HG03457 (cell line): Measurements from ENCODE around the gene IRF8.
"Not testable (repeated sequence)": the region's sequence is repeated elsewhere in the genome, so short reads cannot be mapped to it uniquely, and the experiment has no call there.

Experiments used
- ATAC-seq: cut with Tn5 transposase; IDR thresholded peaks from one replicate; pipeline ENCODE4 v1.9.1; 2021; ENCODE audit warnings: moderate number of reproducible peaks; ENCODE audit not compliant: unreplicated experiment

IRF8 gene

GRCh38 chr16:85898521-85899442 lies at the start of gene IRF8:
Gene IRF8 (plus strand): TSS chr16:85899162. CDS start chr16:85903016, 3,854 bp downstream.
- ATAC-seq: no peak

GRCh38 chr16:85849388-85849787 lies 49.6 kb upstream of the IRF8 start:
- ATAC-seq: no peak

DNA sequence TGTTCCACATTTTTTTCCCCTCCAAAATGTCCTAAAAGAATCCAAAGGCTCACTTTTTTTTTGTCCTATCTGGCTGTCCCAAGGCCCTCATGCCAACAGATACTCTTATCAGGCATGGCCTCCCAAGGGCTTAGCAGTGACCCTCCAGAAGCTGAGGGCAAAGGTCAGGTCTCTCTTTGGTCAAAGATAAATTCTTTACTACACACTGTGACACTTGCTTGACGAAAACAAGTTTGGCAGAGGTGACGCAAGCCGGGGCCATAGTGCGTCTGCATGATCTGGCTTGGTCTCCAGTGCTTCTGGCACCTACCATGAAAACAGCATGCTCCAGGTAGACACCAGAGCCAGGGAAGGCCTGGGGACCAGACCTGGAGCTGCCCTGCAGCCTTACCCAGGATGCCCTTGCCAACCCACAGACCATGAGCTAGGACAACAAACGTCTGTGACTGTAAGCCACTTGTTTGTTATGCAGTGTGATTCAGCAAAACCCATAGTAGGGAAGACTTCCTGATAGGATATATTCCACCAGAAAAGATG lies 48.5 kb upstream of the IRF8 start:
- no peak for ATAC-seq

- no peak for ATAC-seq
Observed at GRCh38 chr16:85851034-85851785, 47.8 kb upstream of the IRF8 start.

- ATAC-seq: no peak
Observed at GRCh38 chr16:85853547-85854545, 45.1 kb upstream of the IRF8 start.

DNA sequence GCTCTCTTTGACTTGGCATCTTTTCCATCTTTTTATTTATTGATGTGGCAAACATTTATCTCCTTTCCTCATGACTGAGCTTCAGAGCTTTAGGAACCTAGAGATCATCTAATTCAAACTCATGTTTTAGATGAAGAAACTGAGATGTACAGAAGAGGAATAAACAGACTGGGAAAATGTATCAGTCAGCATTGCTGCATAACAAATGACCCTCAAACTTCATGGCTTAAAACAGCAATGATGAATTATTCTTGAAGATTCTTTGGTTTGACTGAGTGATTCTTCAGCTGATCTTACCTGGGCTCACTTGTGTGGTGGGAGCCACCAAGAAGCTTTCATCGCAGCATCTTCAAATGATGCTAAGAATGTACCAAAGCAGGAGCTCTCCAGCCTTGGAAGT lies 44.0 kb upstream of the IRF8 start:
- no peak for ATAC-seq

- ATAC-seq: no peak
Observed at GRCh38 chr16:85856079-85856478, 42.9 kb upstream of the IRF8 start.

- ATAC-seq: no peak
Observed at GRCh38 chr16:85856585-85856984, 42.4 kb upstream of the IRF8 start.

GRCh38 chr16:85857406-85857805 lies 41.6 kb upstream of the IRF8 start:
- no peak for ATAC-seq

DNA sequence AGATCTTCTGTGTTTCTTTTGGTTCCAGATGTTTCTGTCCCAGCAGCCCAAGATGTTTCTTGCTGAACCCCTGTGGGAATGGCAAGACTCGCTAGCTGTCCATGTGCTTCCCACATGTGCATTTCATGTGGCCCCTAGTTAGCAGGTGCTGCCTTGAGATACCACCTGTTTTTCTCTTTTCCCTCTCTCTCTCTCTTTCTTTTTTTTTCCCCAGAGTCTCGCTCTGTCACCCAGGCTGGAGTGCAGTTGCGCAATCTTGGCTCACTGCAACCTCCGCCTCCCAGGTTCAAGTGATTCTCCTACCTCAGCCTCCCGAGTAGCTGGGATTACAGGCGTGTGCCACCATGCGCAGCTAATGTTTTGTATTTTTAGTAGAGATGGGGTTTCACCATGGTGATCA lies 40.4 kb upstream of the IRF8 start:
- not testable (repeated sequence) for ATAC-seq

DNA sequence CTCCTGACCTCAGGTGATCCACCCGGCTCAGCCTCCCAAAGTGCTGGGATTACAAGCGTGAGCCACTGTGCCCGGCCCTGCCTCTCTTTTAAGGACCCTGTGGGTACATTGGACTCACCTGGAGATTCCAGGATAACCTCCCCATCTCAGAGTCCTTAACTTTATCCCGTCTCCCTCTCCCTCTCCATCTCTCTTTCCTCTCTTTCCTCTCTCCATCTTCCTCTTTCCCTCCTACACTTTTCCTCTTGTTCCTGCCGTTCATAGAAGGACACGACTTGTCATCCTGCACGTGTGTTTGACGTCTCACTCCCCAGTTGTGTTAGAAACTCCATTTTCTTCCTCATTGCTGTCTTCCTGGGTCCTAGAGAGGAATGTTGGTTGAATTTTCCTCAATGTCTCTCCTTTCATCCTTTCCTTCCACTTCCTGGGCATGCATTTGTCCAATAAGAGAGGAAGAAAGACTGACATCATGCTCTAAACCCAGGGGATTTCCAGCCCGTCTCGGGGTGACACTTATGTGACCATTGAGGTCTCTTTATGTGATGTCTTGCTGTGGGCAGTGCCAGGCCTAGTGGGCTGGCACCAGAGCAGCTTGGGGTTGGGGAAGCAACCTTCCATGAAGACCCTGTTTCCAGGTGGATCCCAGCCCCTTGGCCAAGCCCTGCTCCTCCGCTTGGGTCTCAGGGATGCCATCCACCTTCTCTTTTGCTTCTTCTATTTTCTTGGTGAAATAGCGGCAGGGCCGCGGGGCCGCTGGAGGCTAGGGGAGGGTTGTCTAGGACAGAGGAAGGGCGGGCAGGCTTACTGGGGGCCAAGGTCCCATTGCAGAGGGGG lies 39.8 kb upstream of the IRF8 start:
- no peak for ATAC-seq

GRCh38 chr16:85859818-85860125 lies 39.2 kb upstream of the IRF8 start:
- ATAC-seq: no peak

- no peak for ATAC-seq
Observed at GRCh38 chr16:85860413-85861094, 38.4 kb upstream of the IRF8 start.

DNA sequence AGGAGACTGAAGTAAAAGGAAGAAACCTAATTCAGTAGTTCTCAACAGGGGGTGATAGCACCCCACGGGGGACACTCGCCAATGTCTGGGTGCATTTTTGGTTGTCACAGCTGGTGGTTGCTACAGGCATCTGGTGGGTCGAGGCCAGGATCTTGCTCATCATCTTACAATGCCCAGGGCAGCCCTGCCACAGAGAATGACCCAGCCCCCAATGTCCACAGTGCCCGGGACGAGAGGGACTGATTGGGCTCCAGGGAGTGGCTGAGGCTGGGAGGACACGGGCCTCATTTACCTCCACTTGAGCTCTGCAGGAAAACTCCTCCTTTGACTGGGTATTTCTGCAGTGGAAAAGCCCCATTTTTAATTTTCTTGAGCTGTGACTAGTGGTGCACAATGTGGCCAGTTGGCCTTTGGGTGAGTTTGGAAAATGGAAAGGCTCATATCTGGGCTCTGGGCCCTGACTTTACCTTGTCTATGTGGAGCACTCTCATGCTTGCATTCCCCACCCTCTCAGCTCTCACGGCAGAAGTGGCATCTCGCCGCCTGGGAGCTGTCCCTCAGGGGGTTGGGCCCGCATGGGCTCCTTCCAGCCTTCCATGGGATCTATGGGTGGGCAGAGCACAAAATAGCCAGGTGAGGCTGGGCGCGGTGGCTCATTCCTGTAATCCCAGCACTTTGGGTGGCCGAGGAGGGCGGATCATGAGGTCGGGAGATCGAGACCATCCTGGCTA lies 37.7 kb upstream of the IRF8 start:
- ATAC-seq: no peak

- no peak for ATAC-seq
Observed at GRCh38 chr16:85862476-85863383, 36.2 kb upstream of the IRF8 start.

- no peak for ATAC-seq
Observed at GRCh38 chr16:85863384-85863774, 35.6 kb upstream of the IRF8 start.

- no peak for ATAC-seq
Observed at GRCh38 chr16:85864965-85865364, 34.0 kb upstream of the IRF8 start.

GRCh38 chr16:85867189-85867588 lies 31.8 kb upstream of the IRF8 start:
- ATAC-seq: no peak
